SIG-M5 treated with dmso at 0.1 percent for 504 hours (cell line): ENCODE results near the gene HTR2B.
A peak's percentile ranks its signal among the peaks of the same experiment; 100 is the strongest.
"Not testable (repeated sequence)": the region's sequence is repeated elsewhere in the genome, so short reads cannot be mapped to it uniquely, and the experiment has no call there.

ENCODE experiments used
- DNase-seq: peaks from one replicate; lab custom pipeline; 2025; ENCODE audit not compliant: unreplicated experiment; lab: John Stamatoyannopoulos, UW

The HTR2B gene

GRCh38 chr2:231124838-231125568 is at the start of gene HTR2B:
Gene HTR2B, minus strand, starts transcription at chr2:231125042. Its CDS starts 1,278 bp downstream, at chr2:231123764.
- no peak for DNase-seq

GRCh38 chr2:231174211-231174651 is 49.4 kb upstream of the HTR2B start:
- no peak for DNase-seq

- no peak for DNase-seq
Observed at GRCh38 chr2:231172025-231172424, 47.2 kb upstream of the HTR2B start.

GRCh38 chr2:231170055-231170454 is 45.2 kb upstream of the HTR2B start:
- no peak for DNase-seq

- no peak for DNase-seq
Observed at GRCh38 chr2:231169488-231169887, 44.6 kb upstream of the HTR2B start.

GRCh38 chr2:231168460-231169139 is 43.8 kb upstream of the HTR2B start:
- DNase-seq = peak; percentile 28

- DNase-seq = no peak
Observed at GRCh38 chr2:231167745-231168459, 43.1 kb upstream of the HTR2B start.

GRCh38 chr2:231163414-231164095 is 38.7 kb upstream of the HTR2B start:
- DNase-seq = no peak

GRCh38 chr2:231163011-231163410 is 38.2 kb upstream of the HTR2B start:
- DNase-seq = no peak

GRCh38 chr2:231161877-231162329 is 37.1 kb upstream of the HTR2B start:
- DNase-seq = no peak

GRCh38 chr2:231161252-231161839 is 36.5 kb upstream of the HTR2B start:
- DNase-seq = no peak

- DNase-seq = no peak
Observed at GRCh38 chr2:231160701-231161100, 35.9 kb upstream of the HTR2B start.

GRCh38 chr2:231159306-231159705 is 34.5 kb upstream of the HTR2B start:
- no peak for DNase-seq

- DNase-seq = no peak
Observed at GRCh38 chr2:231152800-231153557, 28.1 kb upstream of the HTR2B start.

GRCh38 chr2:231146665-231147064 is 21.8 kb upstream of the HTR2B start:
- no peak for DNase-seq

GRCh38 chr2:231144896-231145295 is 20.1 kb upstream of the HTR2B start:
- DNase-seq = no peak

GRCh38 chr2:231140808-231141207 is 16.0 kb upstream of the HTR2B start:
- not testable (repeated sequence) for DNase-seq

- no peak for DNase-seq
Observed at GRCh38 chr2:231139796-231140195, 15.0 kb upstream of the HTR2B start.

GRCh38 chr2:231138699-231139098 is 13.9 kb upstream of the HTR2B start:
- DNase-seq = no peak
